Suprapubic skin (tissue), 3 donors: ENCODE measurements around the gene TBC1D22A.

Experiments
- POLR2A ChIP-seq, 2 donors: fragments of 450-650 bp; IDR thresholded peaks; one replicate each; pipeline ENCODE4 v1.6.1; 2017; ENCODE audit warnings: antibody characterized with exemption in 2 of 2, mild to moderate bottlenecking in 2 of 2, moderate library complexity in 2 of 2
- TF ChIP-seq, protein P1 (sequence below), 2 donors: fragments of 200-600 bp in 1 of 2; fragments of 450-650 bp in 1 of 2; sonication (generic) in 1 of 2; IDR thresholded peaks; one replicate each; pipeline ENCODE4 v1.5.1; 2016 to 2019; ENCODE audit warnings: antibody characterized with exemption in 2 of 2, mild to moderate bottlenecking in 1 of 2, moderate library complexity in 1 of 2

DNA sequence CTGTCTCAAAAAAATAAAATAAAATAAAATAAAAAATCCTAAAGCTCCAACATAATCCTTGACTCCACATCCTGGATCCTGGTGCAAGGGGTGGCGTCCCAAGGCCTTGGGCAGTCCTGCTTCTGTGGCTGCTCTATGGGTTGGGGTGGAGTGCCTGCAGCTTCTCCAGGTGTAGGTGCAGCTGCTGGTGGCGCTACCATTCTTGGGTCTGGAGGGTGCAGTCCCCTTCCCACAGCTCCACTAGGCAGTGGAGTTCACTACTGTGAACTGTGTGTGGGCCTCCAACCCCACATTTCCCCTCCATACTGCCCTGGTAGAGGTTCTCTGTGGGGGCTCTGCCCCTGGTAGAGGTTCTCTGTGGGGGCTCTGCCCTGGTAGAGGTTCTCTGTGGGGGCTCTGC is 6.9 kb upstream of the TBC1D22A start:
- TF ChIP-seq, protein P1, sequence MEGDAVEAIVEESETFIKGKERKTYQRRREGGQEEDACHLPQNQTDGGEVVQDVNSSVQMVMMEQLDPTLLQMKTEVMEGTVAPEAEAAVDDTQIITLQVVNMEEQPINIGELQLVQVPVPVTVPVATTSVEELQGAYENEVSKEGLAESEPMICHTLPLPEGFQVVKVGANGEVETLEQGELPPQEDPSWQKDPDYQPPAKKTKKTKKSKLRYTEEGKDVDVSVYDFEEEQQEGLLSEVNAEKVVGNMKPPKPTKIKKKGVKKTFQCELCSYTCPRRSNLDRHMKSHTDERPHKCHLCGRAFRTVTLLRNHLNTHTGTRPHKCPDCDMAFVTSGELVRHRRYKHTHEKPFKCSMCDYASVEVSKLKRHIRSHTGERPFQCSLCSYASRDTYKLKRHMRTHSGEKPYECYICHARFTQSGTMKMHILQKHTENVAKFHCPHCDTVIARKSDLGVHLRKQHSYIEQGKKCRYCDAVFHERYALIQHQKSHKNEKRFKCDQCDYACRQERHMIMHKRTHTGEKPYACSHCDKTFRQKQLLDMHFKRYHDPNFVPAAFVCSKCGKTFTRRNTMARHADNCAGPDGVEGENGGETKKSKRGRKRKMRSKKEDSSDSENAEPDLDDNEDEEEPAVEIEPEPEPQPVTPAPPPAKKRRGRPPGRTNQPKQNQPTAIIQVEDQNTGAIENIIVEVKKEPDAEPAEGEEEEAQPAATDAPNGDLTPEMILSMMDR (IDR thresholded peaks at IDR 0.05), result no peak
- TF ChIP-seq POLR2A (IDR thresholded peaks at IDR 0.05), result no peak
